WTC11 (cell line): Measurements from ENCODE around the gene ACYP1.

ENCODE experiments used
- SOX15 ChIP-seq: fragments of 250-450 bp; sonication (Bioruptor Pico); IDR thresholded peaks from 2 replicates; pipeline ENCODE4 v1.9.0; 2021; ENCODE audit warnings: mild to moderate bottlenecking
- TF ChIP-seq, protein P1 (sequence below): fragments of 200-600 bp; IDR thresholded peaks from 2 replicates; pipeline ENCODE4 v1.8.0; 2022; ENCODE audit warnings: antibody characterized with exemption

DNA sequence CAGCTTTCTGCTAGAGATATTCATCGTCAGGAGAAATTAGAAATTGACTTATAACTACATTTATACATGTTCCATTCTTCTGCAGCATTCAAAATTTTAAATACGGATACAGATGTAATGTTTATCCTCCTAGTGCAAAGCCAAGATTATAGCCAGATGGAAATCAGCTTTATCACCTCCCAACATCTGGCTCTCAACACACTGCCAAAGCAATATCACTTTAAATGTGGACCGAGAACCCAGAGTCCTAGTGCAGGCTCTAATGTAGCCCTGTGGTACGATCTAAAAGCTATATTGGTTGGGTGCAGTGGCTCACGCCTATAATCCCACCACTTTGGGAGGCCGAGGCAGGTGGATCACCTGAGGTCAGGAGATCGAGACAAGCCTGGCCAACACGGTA lies 19.1 kb downstream of the ACYP1 start:
- TF ChIP-seq, protein P1, sequence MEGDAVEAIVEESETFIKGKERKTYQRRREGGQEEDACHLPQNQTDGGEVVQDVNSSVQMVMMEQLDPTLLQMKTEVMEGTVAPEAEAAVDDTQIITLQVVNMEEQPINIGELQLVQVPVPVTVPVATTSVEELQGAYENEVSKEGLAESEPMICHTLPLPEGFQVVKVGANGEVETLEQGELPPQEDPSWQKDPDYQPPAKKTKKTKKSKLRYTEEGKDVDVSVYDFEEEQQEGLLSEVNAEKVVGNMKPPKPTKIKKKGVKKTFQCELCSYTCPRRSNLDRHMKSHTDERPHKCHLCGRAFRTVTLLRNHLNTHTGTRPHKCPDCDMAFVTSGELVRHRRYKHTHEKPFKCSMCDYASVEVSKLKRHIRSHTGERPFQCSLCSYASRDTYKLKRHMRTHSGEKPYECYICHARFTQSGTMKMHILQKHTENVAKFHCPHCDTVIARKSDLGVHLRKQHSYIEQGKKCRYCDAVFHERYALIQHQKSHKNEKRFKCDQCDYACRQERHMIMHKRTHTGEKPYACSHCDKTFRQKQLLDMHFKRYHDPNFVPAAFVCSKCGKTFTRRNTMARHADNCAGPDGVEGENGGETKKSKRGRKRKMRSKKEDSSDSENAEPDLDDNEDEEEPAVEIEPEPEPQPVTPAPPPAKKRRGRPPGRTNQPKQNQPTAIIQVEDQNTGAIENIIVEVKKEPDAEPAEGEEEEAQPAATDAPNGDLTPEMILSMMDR, result no peak
- no peak for TF ChIP-seq SOX15 (CRISPR knock-in tag)
